ENCODE measurements around the gene C5orf58. TPM values are rescaled to one million over a fixed set of nuclear protein-coding genes. Genes with fewer than 3 reads are reported as not detected.
A peak's percentile ranks its signal among the peaks of the same experiment; 100 is the strongest.
"Not testable (repeated sequence)": the region's sequence is repeated elsewhere in the genome, so short reads cannot be mapped to it uniquely, and the experiment has no call there.

Gene C5orf58
- total and polyA plus RNA-seq, 10 of the 15 experiments (the other 5 are each of a cell fraction or from before 2014, with no cell fraction given): 0.13 to 0.27 (median 0.26) TPM; not detected in 7

- ATAC-seq (no peak), FAIRE-seq (no peak), DNase-seq (ENCODE audit: low read depth, low spot score) (no peak)
- Histone ChIP-seq H3K9me3 (replicated peaks; ENCODE audit: control insufficient read depth, insufficient read depth, low read length) (no peaks in the 10 kb centered on the region), H3K4me1 (ENCODE audit: control insufficient read depth, insufficient read depth, low read length) (no peaks in the 10 kb centered on the region), H3K27me3 (replicated peaks in 1 of 2; ENCODE audit: control insufficient read depth in 2 of 2, insufficient read depth in 2 of 2, low read length in 1 of 2) (no peaks in the 10 kb centered on the region), H3K4me3 (no peak overlapping the region), H3K27ac (ENCODE audit: control insufficient read depth, insufficient read depth) (no peak overlapping the region), H3K79me2 (ENCODE audit: control insufficient read depth, insufficient read depth, low read length) (no peaks in the 10 kb centered on the region), H3K4me2 (ENCODE audit: control insufficient read depth, insufficient read depth) (no peak overlapping the region), H3K36me3 (ENCODE audit: control insufficient read depth in 2 of 2, insufficient read depth in 2 of 2, low read length in 1 of 2) (peaks cover 5 to 11% of the 10 kb centered on the region in 2 experiments), H4K20me1 (ENCODE audit: control insufficient read depth, insufficient read depth) (no peaks in the 10 kb centered on the region), H3K9ac (ENCODE audit: control insufficient read depth, insufficient read depth, low read length) (no peak overlapping the region), H2AFZ (ENCODE audit: control insufficient read depth, low read depth, low read length) (no peak overlapping the region)
- ChIA-PET RAD21 (ENCODE audit: unreplicated experiment) (no interaction called here), SMC1A (ENCODE audit: uncharacterized antibody, unreplicated experiment) (no interaction called here), CTCF (interaction anchor here (2.4 kb wide), 1 partner anchor 18 kb away, joined by 9 read pairs; no protein-coding TSS in a partner anchor), POLR2A (interaction anchor here (0.7 kb wide), 1 partner anchor 85 kb away, joined by 3 read pairs; no protein-coding TSS in a partner anchor)
- intact Hi-C loops (cut with micrococcal nuclease; ENCODE audit: unreplicated experiment): no loop called here
- TF ChIP-seq, protein P1, sequence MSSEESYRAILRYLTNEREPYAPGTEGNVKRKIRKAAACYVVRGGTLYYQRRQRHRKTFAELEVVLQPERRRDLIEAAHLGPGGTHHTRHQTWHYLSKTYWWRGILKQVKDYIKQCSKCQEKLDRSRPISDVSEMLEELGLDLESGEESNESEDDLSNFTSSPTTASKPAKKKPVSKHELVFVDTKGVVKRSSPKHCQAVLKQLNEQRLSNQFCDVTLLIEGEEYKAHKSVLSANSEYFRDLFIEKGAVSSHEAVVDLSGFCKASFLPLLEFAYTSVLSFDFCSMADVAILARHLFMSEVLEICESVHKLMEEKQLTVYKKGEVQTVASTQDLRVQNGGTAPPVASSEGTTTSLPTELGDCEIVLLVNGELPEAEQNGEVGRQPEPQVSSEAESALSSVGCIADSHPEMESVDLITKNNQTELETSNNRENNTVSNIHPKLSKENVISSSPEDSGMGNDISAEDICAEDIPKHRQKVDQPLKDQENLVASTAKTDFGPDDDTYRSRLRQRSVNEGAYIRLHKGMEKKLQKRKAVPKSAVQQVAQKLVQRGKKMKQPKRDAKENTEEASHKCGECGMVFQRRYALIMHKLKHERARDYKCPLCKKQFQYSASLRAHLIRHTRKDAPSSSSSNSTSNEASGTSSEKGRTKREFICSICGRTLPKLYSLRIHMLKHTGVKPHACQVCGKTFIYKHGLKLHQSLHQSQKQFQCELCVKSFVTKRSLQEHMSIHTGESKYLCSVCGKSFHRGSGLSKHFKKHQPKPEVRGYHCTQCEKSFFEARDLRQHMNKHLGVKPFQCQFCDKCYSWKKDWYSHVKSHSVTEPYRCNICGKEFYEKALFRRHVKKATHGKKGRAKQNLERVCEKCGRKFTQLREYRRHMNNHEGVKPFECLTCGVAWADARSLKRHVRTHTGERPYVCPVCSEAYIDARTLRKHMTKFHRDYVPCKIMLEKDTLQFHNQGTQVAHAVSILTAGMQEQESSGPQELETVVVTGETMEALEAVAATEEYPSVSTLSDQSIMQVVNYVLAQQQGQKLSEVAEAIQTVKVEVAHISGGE (CRISPR knock-in tag; IDR thresholded peaks at IDR 0.05): no peak
- no peak for TF ChIP-seq NFYA (IDR thresholded peaks at IDR 0.05; ENCODE audit: borderline replicate concordance, low read depth, low read length)
- WGBS (ENCODE audit: insufficient coverage, insufficient replicate concordance, low lambda C conversion rate, missing lambda C conversion rate): 29% methylated on average over 6 of the region's 6 CpGs
- BruUV-seq (replicated peaks): TSS peak; percentile 68
- in situ Hi-C loops (cut with MboI): no loop called here
Measured at GRCh38 chr5:170248172-170248930, 15.6 kb downstream of the C5orf58 start.

DNA sequence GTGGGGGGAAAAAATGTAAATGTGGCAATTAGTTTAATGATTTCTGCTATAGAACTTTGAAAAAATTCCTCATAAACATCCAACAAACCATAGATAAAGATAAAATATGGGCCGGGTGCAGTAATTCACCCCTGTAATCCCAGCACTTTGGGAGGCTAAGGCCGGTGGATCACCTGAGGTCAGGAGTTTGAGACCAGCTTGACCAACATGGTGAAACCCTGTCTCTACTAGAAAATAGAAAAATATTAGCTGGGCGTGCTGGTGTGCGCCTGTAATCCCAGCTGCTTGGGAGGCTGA is 16.1 kb downstream of the C5orf58 start:
- FAIRE-seq; H3K4me3 ChIP-seq; RAD21 ChIA-PET (ENCODE audit: unreplicated experiment); H3K27me3 ChIP-seq (replicated peaks in 1 of 2; ENCODE audit: control insufficient read depth in 2 of 2, insufficient read depth in 2 of 2, low read length in 1 of 2); H2AFZ ChIP-seq (ENCODE audit: control insufficient read depth, low read depth, low read length); ATAC-seq; DNase-seq (ENCODE audit: low read depth, low spot score); H3K27ac ChIP-seq (ENCODE audit: control insufficient read depth, insufficient read depth); CTCF ChIA-PET; SMC1A ChIA-PET (ENCODE audit: uncharacterized antibody, unreplicated experiment); H3K9me3 ChIP-seq (replicated peaks; ENCODE audit: control insufficient read depth, insufficient read depth, low read length); in situ Hi-C loops (cut with MboI); H3K79me2 ChIP-seq (ENCODE audit: control insufficient read depth, insufficient read depth, low read length); BruUV-seq (replicated peaks); intact Hi-C loops (cut with micrococcal nuclease; ENCODE audit: unreplicated experiment); H3K9ac ChIP-seq (ENCODE audit: control insufficient read depth, insufficient read depth, low read length); H3K4me2 ChIP-seq (ENCODE audit: control insufficient read depth, insufficient read depth); H3K4me1 ChIP-seq (ENCODE audit: control insufficient read depth, insufficient read depth, low read length); H4K20me1 ChIP-seq (ENCODE audit: control insufficient read depth, insufficient read depth): not testable (repeated sequence)
- POLR2A ChIA-PET: interaction anchor here (0.7 kb wide), 1 partner anchor 85 kb away, joined by 3 read pairs; no protein-coding TSS in a partner anchor
- peaks cover 5 to 11% of the 10 kb centered on the region in 2 experiments for H3K36me3 ChIP-seq (ENCODE audit: control insufficient read depth in 2 of 2, insufficient read depth in 2 of 2, low read length in 1 of 2)
- 76% methylated on average over 4 of the region's 4 CpGs for WGBS (ENCODE audit: insufficient coverage, insufficient replicate concordance, low lambda C conversion rate, missing lambda C conversion rate)

All from GM12878 (cell line).